OCI-M1 (cell line): Measurements from ENCODE around the gene UQCRHL.
"Not testable (repeated sequence)": the region's sequence is repeated elsewhere in the genome, so short reads cannot be mapped to it uniquely, and the experiment has no call there.

Source experiments
- DNase-seq: peaks from one replicate; lab custom pipeline; 2025; lab: John Stamatoyannopoulos, UW

Gene UQCRHL

DNA sequence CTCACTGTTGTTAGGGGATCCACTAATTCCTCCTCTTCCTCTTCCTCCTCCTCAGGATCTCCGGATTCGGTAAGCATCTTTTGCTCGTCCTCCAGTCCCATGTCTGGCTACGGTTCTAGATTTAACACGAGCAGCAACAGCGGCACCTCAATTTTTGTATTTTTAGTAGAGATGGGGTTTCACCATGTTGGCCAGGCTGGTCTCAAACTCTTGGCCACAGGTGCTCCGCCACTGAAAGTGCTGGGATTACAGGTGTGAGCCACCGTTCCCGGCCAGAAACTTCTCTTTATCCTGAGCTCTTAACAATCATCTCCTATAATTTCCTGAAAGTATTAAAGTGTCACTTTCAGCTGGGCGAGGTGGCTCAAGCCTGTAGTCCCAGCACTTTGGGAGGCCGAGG, at the start of gene UQCRHL:
TSS of gene UQCRHL (minus strand) at position 101 of the 400 bp plus-strand sequence. CDS start at position 101, 0 bp downstream.
- not testable (repeated sequence) for DNase-seq

DNA sequence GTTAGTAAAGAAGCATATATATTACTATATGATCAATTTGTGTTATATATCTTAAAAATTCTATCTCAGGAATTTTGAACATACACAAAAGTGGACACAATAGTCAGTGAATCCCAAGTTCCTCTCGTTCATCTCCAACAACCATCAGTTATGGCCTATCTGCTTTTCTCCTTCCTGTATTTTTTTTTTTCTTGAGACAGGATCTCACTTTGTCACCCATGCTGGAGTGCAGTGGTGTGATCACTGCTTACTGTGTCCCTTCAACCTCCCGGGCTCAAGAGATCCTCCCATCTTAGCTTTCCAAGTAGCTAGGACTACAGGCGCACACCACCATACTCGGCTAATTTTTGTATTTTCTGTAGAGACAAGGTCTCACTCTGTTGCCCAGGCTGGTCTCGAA, 49.4 kb upstream of the UQCRHL start:
- DNase-seq = no peak

DNA sequence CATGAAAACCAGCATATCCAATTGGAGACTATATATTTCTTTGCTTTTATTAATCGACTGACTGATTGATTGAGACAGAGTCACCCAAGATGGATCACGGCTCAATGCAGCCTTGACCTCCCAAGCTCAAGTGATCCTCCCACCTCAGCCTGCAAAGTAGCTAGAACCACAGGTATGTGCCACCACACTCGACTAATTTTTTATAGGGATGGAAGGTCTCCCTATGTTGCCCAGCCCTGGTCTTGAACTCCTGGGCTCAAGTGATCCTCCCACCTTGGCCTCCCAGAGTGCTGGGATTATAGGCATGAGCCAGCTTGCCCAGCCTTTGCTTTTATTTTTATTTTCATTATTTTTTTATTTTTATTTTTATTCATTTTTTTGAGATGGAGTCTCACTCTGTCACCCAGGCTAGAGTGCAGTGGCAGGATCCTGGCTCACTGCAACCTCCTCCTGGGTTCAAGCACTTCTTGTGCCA, 45.4 kb upstream of the UQCRHL start:
- no peak for DNase-seq

DNA sequence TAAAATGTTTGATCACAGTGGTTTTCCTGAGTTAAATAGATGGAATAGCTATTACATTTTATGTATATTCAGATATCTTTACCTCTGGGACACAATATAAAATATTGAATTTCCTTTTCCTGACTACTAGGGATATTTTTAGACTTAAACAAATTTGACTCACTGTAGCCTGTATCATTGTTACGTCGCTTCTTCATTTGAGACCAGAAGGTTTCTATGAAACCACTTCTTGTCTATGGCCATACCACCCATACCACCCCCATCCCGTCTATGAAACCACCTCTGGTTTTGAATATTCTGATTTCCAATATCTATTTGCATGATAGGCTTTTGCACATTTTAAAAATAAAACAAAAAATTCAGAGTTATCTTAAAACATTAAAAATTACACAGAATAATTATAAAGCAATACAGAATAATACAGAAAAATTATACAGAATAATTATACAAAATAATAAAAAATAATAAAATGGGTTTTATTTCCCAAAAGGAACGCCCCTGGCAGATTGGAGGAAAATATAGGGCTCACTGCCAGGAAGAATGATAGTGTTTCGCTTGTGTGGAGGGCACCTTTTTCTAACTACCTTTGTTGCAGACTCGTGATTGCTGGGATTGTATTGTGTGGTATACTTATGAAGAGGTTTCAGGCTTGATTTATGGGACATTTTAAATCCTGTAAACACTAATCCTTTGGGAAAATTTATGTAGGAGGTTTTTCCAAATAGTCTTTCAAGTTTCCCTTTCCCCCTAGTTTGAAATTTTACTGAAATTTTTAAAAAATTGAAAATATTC, 44.8 kb upstream of the UQCRHL start:
- no peak for DNase-seq

DNA sequence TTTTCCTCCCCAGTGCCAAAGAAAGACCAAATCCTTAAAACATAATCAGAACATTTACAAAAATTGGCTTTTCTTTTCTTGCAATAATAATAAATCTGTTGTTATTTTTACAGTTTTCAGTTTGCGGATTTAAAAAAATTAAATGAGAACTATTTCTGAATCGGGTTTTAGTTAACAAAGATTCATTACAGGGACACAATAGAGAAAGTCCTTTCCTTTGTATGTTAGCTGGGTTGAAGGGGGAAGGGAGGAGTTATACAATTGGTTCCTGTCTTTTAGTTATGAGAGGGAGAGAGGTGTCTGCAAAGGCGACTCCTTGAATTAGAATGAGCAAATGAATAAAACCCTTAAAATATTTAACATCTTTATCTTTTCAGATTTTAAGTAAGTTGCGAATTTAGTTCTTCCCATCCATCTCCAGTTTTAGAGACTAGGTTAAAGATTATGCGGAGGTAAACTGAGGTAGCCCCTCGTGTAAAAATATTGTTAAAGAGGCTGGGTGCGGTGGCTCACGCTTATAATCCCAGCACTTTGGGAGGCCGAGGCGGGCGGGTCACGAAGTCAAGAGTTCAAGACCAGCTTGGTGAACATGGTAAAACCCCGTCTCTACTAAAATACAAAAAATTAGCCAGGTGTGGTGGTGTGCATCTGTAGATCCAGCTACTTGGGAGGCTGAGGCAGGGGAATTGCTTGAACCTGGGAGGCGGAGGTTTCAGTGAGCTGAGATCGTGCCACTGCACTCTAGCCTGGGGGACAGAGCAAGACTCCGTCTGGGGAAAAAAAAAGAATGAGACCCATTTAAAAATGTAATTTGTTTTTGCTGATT, 44.0 kb upstream of the UQCRHL start:
- peak; percentile 51 for DNase-seq

DNA sequence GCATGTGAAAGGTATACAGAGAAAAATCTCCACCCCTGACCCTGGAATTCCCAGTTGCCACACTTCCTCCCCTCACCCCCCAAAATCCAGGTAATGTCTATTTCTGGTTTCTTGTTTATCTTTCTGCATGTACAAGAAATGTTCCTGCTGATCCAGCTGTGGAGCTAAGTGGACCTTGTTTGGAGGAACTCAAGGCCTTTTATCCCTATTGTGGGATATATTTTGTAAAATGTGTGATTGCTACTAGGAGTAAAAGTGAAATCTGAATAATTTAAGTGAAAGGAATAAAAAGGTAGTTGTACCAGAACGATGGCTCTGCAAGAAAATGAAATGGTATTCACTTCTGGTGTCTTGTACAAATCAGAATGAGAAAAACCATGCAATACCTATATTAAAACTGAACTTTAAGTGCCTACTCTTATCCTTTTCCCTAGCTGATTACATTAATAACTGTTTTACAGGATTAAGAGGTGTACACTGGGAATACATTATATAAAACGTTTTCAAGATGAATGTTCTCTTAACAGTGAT, 43.1 kb upstream of the UQCRHL start:
- DNase-seq = peak; percentile 56

DNA sequence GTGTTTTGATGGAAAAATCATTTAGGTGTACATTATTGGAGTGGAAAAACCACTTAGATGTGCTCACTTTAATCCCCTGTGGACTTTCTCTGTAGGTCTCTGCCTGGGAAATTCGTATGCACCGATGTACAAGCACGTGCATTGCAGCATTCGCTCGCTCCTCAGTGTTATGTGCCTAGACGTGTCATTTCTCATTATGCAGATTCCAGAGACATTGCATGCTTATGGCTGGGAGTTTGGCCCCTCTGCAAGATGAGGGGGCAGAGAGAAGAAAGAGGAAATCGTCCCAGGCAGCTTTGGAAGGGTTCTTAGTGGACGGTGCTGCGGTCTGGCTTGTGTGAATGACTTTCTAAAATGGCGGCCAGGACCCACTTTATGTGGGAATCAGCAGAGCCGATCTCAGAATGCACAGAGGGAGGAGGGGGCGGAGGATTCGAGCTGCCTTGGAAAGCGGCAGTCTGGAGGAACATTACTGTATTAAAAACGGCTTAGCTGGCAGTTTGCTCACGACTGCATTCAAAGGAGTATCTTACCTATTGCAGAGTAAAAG, 42.4 kb upstream of the UQCRHL start:
- peak; percentile 90 for DNase-seq

DNA sequence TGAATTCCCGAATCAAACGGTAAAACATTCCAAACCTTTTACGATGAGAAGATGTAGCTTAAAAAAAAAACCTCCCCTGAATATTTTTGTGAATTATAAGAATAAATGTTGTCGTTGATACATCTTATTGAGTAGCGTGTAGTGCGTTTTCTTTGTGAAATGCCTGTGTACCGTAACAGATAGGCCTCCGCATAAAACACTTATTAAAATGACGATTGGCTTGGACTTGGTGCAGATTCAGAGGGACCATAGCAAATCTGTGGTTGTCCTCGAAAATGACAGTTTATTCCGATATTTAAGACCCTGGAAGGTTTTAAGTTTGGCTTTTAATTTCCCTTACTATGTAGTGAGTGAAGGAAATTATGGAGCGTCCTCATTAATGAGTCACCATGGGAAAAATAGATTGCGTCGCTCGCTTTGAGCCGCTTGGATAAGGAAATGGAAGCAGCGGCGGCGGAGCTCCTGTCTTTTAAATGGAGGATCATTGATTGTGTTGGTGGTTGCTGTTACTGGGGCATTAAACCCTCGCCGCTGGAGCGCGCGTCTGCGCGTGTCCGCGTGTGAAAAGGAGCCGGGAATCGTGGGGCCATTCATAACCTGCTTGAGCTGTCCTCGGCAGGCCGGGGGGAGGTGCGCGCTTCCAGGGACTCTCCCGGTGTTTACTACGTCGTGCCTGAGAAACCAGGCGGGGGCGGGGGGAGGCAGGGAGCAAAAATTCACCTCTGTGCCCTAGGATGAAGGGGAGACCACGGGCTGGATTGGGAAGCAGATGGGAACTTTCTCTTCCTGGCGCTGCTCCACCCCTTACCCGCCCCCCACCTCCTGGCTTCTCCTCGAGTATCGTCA, 41.7 kb upstream of the UQCRHL start:
- DNase-seq = peak; percentile 90

DNA sequence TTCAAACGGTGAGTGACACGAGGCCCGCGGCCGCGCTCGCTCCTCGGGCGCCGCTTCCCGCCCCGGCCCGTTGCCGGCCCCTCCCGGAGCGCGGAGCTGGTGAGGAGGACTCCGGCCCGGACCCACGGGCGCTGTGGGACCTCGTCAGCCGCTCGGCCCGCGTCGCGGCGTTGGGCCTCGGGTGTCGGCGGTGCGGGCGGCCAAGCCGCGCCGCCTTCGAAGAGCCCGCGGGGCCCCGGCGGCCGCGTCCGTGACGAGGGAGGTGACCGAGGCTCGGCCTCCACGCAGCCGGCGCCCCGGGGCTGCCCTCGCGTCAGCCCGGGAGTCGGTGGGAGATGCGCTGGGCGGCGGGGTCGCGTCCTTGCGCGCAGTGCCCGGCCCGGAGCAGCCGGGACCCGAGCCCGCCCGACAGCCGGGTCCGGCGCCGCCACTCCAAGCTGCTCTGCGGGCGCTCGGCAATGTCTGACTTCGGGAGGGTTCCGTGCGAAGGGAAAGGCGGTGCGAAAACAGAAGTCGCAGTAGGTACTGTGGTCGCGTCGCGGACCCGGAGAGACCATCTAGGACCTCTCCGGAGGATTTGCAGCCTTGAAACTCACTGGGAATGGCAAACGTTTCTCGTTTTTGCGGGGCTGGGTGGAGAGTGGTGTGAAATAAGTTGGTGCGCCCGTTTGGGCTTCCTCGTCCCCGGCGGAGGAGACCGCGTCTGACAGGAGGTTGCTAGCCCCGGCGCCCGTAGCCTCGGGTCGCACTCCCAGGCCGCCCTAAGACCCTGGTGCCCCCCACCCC, 40.9 kb upstream of the UQCRHL start:
- DNase-seq = peak; percentile 56

DNA sequence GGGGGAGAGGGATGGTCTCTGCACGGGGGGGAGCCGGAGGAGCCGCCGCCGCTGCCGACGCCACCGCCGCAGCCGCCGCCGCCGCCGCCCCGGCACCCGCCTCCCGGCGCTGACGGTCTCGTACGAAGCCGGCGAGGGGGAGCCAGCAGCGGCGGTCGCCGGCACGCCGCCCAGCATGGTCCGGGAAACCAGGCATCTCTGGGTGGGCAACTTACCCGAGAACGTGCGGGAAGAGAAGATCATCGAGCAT, 40.4 kb upstream of the UQCRHL start:
- DNase-seq = peak; percentile 57

DNA sequence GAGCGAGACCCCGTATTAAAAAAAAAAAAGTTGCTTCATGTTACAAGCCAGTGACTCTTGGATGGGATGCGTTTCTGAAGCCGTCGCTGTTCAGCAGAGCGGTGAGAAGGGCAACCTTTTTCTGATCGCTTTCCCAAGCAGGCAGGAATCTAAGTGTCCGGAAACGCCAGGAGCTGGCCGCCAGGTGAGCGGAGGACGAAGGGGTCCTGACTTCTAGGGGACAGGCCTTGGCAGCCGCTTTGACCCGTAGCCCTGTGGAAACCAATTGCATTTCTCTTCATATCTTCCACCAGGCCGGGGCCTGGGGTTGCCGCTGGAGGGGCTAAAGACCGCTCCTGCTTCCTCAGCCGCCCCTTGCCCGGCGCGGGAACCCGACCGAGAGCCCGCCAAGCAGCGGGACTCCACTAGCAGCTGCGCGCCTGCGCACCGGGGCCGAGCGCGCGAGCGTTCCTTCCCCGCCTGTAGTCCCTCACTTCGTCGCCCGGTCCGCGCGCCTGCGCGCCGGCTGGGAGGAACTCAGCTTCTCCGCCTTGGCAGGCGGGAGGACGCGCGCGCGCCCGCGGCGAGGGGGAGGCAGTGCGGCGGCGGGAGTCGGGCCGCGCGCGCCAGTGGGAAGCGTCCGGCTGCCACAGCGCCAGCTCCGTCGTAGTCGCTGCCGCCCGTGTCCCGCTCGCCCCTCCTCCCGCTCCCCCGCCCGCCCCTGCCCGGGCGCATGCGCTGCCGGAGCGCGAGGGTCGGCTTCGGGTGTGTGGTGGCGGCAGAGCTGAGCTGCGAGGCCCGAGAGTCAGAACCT, 39.8 kb upstream of the UQCRHL start, which contains the start of gene SPEN:
TSS of gene SPEN (plus strand) at position 608 of the 793 bp plus-strand sequence. CDS start 361 bp downstream, outside the sequence.
- peak; percentile 97 for DNase-seq

DNA sequence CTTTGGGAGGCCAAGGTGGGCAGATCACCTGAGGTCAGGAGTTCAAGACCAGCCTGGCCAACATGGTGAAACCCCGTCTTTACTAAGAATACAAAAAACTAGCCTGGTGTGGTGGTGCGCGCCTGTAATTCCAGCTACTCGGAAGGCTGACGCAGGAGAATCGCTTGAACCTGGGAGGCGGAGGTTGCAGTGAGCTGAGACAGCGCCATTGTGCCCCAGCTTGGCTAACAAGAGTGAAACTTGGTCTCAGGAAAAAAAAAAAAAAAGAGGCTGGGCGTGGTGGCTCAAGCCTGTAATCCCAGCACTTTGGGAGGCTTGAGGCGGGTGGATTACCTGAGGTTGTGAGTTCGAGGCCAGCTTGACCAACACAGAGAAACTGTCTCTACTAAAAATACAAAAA, 38.6 kb upstream of the UQCRHL start:
- DNase-seq = not testable (repeated sequence)

DNA sequence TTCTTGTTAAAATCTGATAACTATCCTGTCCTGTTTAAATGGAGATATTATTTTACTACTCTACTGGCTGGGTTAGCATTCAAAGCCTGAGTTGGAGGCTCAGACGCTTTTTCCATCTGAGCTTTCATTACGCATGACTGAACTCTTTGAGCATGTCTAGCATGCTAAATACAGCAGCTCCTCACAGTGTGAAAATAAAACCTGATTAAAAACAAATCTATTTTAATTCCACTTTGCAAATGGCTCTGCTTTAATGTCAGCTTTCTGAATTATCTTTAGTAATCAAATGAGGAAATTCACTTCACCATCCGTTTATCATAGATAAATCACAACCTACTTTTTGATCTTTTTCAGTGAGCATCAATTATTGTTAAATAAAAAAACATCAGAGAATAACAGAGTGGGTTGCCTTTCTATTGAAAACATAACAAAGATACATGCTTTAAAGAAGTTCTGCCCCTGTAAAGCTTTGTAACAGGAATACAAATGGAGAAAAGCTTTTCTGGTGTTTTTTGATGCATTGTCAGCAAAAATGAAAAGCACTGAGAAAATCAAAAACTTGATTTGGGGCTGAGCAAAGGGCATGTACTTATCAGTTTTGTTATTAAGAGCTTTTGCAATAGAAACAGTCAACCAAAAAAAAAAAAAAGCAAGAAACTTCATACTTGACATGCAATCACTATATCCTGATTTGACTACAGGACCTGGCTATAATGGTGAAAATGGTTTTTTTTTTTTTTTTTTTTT, 36.5 kb upstream of the UQCRHL start:
- DNase-seq = no peak

DNA sequence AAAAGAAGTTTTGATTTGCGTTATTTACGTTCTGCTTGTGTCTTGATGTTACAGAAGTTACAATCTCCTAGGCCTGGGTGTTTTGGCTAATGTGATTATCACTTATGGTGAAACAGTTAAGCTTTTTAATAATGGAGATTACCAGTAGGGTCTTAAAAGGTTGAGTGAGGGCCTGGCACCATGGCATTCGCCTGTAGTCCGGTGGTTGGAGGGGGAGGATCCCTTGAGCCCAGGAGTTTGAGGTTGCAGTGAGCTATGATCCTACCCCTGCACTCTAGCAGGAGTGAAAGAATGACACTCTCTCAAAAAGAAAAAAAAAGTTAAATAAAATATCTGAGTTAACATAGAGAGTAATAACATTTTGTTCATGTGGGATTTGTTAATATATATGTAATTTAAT, 31.3 kb upstream of the UQCRHL start:
- DNase-seq = no peak

DNA sequence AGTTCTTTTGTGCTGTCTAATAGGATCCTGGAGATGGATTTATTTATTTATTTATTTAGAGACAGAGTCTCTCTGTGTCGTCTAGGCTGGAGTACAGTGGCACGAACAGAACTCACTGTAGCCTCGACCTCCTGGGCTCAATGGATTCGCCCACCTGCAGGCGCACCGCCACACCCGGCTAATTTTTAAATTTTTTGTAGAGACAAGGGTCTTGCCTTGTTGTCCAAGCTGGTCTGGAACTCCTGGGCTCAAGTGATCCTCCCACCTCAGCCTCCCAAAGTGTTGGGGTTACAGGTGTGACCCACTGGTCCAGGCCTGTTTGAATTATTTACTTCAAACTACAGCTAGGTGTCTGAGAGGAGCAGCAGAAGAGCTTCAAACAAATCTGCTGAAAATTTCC, 30.5 kb upstream of the UQCRHL start:
- DNase-seq = no peak

DNA sequence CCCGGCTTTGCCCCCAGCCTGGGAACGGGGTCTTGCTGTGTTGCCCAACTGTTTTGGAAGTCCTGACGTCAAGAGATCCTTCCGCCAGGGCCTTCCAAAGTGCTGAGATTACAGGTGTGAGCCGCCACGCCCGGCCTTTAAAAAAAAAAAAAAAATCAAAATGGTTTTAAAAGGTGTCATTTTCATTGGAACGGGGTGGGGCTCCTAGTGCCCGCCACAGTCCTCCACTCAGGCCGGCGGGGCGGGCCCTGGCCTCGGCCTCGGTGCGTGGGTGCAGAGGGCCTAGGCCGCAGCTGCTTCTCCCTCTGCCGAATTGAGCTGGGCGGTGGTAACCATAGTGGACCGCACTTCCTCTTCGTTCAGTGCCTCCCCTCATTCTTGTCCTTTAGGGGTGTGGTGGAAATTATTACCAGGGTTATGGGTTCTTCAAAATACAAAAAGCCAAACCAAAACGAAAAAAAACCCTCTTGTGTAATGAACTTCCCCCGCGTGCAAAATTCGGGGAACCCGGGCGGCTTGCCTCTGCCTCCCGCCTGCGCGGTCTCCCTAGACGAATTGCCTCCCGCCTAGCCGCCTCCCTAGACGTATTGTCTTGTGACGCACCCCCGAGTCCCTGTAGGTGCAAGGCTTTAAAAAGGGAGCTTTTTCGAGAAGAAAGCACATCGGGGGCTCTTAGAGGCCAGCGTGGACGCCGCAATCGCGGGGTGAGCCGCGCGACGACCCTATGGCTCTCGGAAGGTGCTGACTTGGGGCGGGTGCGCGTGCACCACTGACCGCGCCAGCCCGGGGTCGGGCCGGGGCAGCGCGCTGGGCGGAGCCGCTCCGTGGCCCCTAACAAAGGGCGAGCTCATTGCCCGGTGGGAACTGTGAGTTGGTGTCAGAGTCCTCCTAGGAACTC, 29.6 kb upstream of the UQCRHL start:
- no peak for DNase-seq

DNA sequence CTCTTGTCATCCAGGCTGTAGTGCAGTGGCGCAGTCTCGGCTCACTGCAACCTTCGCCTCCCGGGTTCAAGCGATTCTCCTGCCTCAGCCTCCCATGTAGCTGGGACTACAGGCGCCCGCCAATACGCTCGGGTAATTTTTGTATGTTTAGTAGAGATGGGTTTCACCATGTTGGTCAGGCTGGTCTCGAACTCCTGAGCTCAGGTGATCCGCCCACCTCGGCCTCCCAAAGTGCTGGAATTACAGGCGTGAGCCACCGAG, 29.0 kb upstream of the UQCRHL start:
- not testable (repeated sequence) for DNase-seq

DNA sequence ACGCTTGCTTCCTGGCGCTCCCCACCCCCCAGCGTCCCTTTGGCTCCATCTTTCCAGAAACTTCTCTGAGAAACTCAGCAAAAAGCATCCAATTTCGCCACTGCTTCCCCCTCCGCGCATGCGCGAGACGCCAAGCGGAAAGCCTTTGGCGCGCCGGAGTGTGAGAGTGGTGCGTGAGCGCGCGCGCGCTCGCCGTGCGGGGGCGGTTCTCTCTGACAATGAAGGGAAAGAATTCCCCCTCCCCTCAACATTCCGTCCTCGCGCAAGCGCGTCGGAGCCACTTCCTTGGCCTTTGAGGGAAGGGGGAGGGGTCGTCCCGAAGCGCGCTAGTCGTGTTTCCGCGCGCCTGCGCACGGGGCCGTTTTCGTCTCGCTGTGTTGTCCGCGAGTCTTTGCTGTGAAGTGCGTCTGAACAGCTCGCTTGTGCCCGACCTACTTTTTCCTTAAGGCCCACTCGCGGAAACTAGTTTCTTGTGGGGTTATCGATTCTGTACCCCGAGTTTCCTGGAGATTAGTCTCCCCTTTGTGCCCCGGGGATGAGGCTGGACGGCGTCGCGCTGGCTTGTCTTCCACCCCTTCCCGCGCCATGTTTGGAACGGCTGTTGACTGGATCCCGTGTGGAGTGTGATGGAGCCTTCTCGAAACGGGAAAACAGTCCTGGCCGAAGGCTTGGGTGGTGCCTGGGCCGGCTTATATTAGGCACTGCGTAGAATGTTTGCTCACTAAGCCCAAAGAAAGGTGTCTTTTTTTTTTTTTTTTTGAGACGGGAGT, 28.5 kb upstream of the UQCRHL start:
- peak; percentile 99 for DNase-seq
